Neural cell (in vitro differentiated cells): ENCODE data around the gene NAAA.
"Not testable (repeated sequence)": the region's sequence is repeated elsewhere in the genome, so short reads cannot be mapped to it uniquely, and the experiment has no call there.

Experiments used
- EP300 ChIP-seq: fragments of 450-650 bp; conservative IDR thresholded peaks from 2 replicates; pipeline ENCODE4 v1.6.1; 2014; ENCODE audit warnings: antibody characterized with exemption, mild to moderate bottlenecking, moderate library complexity; ENCODE audit not compliant: poor library complexity, severe bottlenecking
- EZH2 ChIP-seq: fragments of 200-600, 300-800 bp; shearing (Covaris generic), sonication (generic); IDR thresholded peaks from 2 replicates; pipeline ENCODE4 v1.6.1; 2014; ENCODE audit warnings: antibody characterized with exemption, low read length, borderline replicate concordance, mild to moderate bottlenecking; ENCODE audit not compliant: insufficient read depth, poor library complexity, severe bottlenecking
- MXI1 ChIP-seq: fragments of 450-650 bp; conservative IDR thresholded peaks from 2 replicates; pipeline ENCODE4 v1.6.1; 2014; ENCODE audit warnings: antibody characterized with exemption, mild to moderate bottlenecking; ENCODE audit not compliant: poor library complexity, severe bottlenecking
- SMC3 ChIP-seq: fragments of 450-650 bp; conservative IDR thresholded peaks from 2 replicates; pipeline ENCODE4 v1.6.1; 2014; ENCODE audit warnings: antibody characterized with exemption, mild to moderate bottlenecking, moderate library complexity; ENCODE audit not compliant: poor library complexity
- TF ChIP-seq, protein P1 (sequence below): fragments of 450-650 bp; IDR thresholded peaks from 2 replicates; pipeline ENCODE4 v1.5.1; 2014; ENCODE audit warnings: antibody characterized with exemption, mild to moderate bottlenecking, moderate library complexity; ENCODE audit not compliant: poor library complexity, severe bottlenecking
- TF ChIP-seq, protein P2 (sequence below): IDR thresholded peaks from 2 replicates; pipeline ENCODE4 v1.6.1; 2012; ENCODE audit warnings: borderline replicate concordance

DNA sequence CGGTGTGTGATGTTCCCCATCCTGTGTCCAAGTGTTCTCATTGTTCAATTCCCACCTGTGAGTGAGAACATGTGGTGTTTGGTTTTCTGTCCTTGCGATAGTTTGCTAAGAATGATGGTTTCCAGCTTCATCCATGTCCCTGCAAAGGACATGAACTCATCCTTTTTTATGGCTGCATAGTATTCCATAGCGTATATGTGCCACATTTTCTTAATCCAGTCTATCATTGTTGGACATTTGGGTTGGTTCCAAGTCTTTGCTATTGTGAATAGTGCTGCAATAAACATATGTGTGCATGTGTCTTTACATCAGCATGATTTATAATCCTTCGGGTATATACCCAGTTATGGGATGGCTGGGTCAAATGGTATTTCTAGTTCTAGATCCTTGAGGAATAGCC is 21.3 kb upstream of the NAAA start:
- TF ChIP-seq, protein P1, sequence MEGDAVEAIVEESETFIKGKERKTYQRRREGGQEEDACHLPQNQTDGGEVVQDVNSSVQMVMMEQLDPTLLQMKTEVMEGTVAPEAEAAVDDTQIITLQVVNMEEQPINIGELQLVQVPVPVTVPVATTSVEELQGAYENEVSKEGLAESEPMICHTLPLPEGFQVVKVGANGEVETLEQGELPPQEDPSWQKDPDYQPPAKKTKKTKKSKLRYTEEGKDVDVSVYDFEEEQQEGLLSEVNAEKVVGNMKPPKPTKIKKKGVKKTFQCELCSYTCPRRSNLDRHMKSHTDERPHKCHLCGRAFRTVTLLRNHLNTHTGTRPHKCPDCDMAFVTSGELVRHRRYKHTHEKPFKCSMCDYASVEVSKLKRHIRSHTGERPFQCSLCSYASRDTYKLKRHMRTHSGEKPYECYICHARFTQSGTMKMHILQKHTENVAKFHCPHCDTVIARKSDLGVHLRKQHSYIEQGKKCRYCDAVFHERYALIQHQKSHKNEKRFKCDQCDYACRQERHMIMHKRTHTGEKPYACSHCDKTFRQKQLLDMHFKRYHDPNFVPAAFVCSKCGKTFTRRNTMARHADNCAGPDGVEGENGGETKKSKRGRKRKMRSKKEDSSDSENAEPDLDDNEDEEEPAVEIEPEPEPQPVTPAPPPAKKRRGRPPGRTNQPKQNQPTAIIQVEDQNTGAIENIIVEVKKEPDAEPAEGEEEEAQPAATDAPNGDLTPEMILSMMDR, result not testable (repeated sequence)
- not testable (repeated sequence) for TF ChIP-seq MXI1, EZH2, SMC3, EP300
- TF ChIP-seq, protein P2, sequence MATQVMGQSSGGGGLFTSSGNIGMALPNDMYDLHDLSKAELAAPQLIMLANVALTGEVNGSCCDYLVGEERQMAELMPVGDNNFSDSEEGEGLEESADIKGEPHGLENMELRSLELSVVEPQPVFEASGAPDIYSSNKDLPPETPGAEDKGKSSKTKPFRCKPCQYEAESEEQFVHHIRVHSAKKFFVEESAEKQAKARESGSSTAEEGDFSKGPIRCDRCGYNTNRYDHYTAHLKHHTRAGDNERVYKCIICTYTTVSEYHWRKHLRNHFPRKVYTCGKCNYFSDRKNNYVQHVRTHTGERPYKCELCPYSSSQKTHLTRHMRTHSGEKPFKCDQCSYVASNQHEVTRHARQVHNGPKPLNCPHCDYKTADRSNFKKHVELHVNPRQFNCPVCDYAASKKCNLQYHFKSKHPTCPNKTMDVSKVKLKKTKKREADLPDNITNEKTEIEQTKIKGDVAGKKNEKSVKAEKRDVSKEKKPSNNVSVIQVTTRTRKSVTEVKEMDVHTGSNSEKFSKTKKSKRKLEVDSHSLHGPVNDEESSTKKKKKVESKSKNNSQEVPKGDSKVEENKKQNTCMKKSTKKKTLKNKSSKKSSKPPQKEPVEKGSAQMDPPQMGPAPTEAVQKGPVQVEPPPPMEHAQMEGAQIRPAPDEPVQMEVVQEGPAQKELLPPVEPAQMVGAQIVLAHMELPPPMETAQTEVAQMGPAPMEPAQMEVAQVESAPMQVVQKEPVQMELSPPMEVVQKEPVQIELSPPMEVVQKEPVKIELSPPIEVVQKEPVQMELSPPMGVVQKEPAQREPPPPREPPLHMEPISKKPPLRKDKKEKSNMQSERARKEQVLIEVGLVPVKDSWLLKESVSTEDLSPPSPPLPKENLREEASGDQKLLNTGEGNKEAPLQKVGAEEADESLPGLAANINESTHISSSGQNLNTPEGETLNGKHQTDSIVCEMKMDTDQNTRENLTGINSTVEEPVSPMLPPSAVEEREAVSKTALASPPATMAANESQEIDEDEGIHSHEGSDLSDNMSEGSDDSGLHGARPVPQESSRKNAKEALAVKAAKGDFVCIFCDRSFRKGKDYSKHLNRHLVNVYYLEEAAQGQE, result not testable (repeated sequence)
